CD1c-positive myeloid dendritic cell (primary cell): ENCODE data around the gene S100A12.

Experiments
- DNase-seq: peaks from one replicate; pipeline ENCODE4 v3.0.0-alpha.2; 2016; ENCODE audit errors: extremely low spot score

S100A12 gene

DNA sequence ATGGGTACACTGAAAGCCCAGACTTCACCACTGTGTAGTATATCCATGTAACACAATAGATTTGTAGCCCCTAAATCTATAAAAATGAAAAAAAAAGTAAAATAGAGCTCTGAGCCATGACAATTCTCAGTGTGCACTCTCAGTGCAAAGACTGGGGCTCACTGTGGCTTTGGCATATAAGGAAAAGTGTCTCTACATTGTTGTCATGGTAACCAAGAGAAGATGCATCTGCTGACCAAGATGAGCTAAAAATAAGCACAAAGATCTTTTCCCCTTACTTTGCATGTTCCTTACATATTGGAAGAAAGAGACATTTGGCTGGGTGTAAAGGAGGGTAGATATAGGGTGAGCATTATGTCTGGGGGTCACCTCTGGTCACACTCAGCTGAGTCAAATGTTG lies 38.8 kb downstream of the S100A12 start:
- DNase-seq: no peak

DNA sequence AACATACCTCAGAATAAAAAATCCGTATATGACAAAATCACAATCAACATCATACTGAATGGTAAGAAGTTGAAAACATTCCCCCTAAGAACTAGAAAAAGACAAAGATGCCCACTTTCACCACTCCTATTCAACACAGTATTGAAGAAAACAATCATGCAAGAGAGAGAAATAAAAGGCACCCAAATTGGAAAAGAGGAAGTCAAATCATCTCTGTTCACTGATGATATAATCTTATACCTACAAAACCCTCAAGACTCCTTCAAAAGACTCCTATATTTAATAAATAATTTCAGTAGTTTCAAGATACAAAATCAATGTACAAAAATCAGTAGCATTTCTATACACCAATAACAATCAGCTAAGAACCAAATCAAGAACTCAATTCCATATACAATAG lies 41.5 kb downstream of the S100A12 start:
- no peak for DNase-seq

DNA sequence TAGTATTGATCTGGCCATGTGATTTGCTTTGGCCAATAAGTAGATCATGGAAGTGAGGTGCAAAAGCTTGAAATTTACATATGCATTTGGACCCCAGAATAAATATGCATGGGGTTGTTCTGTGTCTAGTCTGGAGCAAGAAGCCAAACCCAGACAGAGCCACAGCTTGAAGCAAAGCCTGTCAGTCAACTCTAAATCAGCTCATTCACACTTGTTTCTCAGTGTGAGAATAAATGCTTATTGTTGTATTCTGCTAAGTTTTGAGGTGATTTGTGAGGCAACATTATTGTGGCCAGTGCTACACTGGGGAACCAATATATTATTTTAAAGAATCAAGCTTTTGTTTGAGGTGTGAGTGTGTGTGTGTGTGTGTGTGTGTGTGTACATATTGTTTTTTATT lies 50.5 kb downstream of the S100A12 start:
- no peak for DNase-seq
